ENCODE data around the gene MRPS27. TPM values are rescaled to one million over a fixed set of nuclear protein-coding genes. Genes with fewer than 3 reads are reported as not detected.
A peak's percentile ranks its signal among the peaks of the same experiment; 100 is the strongest.

Gene MRPS27
- total RNA-seq, 1 donor: 83.6 TPM

DNA sequence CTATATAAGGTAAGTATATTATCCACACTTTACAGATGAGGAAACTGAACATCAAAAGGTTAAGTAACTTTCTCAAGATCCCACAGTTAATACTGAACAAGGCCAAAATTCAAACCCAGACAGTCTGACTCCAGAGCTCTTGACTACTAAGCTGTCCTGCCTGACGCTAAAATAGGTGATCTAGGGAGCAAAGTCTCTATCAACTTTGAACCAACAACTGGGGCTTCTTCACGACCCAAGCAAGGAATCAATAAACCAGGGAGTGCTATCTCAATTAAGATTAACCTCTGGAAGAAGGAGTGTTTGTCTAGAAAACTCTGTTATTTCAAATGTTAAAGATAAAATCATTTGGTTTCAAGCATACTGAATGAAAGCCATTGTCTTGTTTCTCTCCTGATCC is 64.4 kb downstream of the MRPS27 start:
- no peak for DNase-seq (ENCODE audit: low read depth)
- TF ChIP-seq CTCF (IDR thresholded peaks at IDR 0.05; ENCODE audit: insufficient read depth, low read length): no peak
- H3K4me3 ChIP-seq (ENCODE audit: low read depth, low read length): no peak overlapping the region

GRCh38 chr5:72255237-72255636 is 64.8 kb downstream of the MRPS27 start:
- DNase-seq (ENCODE audit: low read depth): no peak
- H3K4me3 ChIP-seq (ENCODE audit: low read depth, low read length): no peak overlapping the region
- TF ChIP-seq CTCF (IDR thresholded peaks at IDR 0.05; ENCODE audit: insufficient read depth, low read length): no peak

- peak; percentile 53 for DNase-seq (ENCODE audit: low read depth)
- no peak for TF ChIP-seq CTCF (IDR thresholded peaks at IDR 0.05; ENCODE audit: insufficient read depth, low read length)
- no peak overlapping the region for H3K4me3 ChIP-seq (ENCODE audit: low read depth, low read length)
Observed at GRCh38 chr5:72252574-72253155, 67.4 kb downstream of the MRPS27 start.

DNA sequence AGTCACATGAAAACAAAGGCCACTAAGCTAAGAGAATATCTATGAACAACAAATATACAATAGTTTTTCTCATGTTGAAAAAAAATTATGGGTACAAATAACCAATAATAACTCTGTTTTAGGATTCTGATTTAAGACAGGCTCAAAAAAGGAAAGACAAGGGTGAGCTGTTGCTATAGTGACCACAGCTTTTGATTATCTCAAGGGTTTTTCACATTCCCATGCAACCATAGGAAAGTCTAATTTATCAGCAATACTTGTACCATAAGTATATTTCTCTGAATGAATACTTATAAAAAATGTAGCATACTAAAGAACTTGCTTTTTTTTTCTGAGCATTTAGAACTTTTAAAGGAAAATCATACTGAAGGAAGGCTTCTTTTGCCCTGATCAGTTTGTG is 68.0 kb downstream of the MRPS27 start:
- no peak for DNase-seq (ENCODE audit: low read depth)

DNA sequence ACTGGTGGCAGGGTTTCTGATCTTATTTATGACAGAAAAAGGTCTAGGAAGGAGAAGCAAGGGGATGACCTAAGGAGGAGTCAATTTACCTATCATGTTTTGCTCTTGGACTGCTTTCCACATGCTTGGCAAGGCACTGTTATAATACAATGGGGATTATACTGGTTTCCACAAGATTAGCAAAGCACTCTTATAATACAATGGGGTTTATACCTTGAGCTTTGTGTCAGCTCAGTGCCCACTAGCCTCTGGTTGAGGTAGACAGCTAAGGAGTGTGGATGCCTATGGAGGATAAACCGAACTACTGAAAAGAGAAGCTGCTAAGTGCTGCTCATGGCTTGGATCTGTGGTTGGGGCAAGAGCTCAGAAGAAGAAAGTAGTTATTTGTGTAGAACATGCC is 68.7 kb downstream of the MRPS27 start:
- no peak overlapping the region for H3K4me3 ChIP-seq (ENCODE audit: low read depth, low read length)
- no peak for DNase-seq (ENCODE audit: low read depth)
- TF ChIP-seq CTCF (IDR thresholded peaks at IDR 0.05; ENCODE audit: insufficient read depth, low read length): no peak

More for the DNA sequence above, 68.0 kb downstream of the MRPS27 start:
- H3K4me3 ChIP-seq (ENCODE audit: low read depth, low read length): no peak overlapping the region
- TF ChIP-seq CTCF (IDR thresholded peaks at IDR 0.05; ENCODE audit: insufficient read depth, low read length): no peak

DNA sequence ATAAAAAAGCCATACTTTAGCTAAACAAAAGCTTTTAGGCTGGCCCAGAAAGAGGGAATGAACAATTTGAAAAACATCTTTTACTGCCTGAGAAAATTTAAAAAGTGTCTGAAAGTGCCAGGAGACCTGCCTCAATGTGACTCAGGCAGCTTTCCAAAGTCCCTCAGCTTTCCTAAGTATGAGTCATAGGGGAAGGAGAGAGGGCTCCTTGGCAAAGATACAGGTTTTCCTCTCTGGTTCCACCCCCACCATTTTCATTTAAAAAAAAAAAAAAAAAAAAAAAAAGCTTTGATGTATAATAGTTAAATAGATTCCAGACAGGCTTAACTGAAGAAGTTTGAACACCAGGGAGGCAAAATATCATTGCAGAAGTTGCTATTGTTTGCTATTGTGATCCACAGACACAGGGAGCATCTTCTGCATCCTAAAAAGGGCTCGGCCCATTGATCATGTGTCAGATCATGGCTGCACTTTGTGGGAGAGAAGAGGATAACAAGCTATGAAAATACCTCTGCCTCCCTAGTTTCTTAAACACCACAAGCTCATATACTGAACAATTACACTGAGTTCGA is 71.5 kb downstream of the MRPS27 start:
- H3K4me3 ChIP-seq (ENCODE audit: low read depth, low read length): no peak overlapping the region
- TF ChIP-seq CTCF (IDR thresholded peaks at IDR 0.05; ENCODE audit: insufficient read depth, low read length): no peak

More for the DNA sequence above, 71.5 kb downstream of the MRPS27 start:
- peak; percentile 97 for DNase-seq (ENCODE audit: low read depth)

All from fibroblast of the aortic adventitia (primary cell).